Neural progenitor cell (in vitro differentiated cells): ENCODE measurements around the gene ZNF324.

Experiments
- EZH2 ChIP-seq: fragments of 200-600 bp; sonication (generic); IDR thresholded peaks from 2 replicates; pipeline ENCODE4 v1.6.1; 2017; ENCODE audit warnings: antibody characterized with exemption, mild to moderate bottlenecking, moderate library complexity
- EZH2phosphoT487 ChIP-seq: fragments of 200-600 bp; sonication (generic); IDR thresholded peaks from 2 replicates; pipeline ENCODE4 v1.6.1; 2017; ENCODE audit warnings: antibody characterized with exemption
- TF ChIP-seq, protein P1 (sequence below): fragments of 200-600 bp; sonication (generic); IDR thresholded peaks from 2 replicates; pipeline ENCODE4 v1.5.1; 2017; ENCODE audit warnings: antibody characterized with exemption, mild to moderate bottlenecking

DNA sequence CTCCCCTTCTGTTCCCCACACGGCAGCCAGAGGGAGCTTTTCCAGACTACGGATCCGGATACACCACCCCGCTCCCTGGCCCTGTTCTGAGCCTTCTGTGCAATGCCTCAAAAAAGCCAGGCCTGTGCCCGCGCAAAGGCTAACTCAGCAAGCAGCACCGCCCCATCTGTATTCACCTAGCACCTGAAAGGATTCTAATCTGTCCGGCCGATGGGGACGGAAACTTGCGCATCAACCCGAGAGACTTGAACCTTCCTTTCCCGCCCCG is 52.1 kb downstream of the ZNF324 start:
- TF ChIP-seq, protein P1, sequence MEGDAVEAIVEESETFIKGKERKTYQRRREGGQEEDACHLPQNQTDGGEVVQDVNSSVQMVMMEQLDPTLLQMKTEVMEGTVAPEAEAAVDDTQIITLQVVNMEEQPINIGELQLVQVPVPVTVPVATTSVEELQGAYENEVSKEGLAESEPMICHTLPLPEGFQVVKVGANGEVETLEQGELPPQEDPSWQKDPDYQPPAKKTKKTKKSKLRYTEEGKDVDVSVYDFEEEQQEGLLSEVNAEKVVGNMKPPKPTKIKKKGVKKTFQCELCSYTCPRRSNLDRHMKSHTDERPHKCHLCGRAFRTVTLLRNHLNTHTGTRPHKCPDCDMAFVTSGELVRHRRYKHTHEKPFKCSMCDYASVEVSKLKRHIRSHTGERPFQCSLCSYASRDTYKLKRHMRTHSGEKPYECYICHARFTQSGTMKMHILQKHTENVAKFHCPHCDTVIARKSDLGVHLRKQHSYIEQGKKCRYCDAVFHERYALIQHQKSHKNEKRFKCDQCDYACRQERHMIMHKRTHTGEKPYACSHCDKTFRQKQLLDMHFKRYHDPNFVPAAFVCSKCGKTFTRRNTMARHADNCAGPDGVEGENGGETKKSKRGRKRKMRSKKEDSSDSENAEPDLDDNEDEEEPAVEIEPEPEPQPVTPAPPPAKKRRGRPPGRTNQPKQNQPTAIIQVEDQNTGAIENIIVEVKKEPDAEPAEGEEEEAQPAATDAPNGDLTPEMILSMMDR, result peak; percentile 55
- TF ChIP-seq EZH2 (no peak), EZH2phosphoT487 (no peak)
